ENCODE results near the gene AHDC1.
"Not testable (repeated sequence)": the region's sequence is repeated elsewhere in the genome, so short reads cannot be mapped to it uniquely, and the experiment has no call there.

AHDC1 gene

DNA sequence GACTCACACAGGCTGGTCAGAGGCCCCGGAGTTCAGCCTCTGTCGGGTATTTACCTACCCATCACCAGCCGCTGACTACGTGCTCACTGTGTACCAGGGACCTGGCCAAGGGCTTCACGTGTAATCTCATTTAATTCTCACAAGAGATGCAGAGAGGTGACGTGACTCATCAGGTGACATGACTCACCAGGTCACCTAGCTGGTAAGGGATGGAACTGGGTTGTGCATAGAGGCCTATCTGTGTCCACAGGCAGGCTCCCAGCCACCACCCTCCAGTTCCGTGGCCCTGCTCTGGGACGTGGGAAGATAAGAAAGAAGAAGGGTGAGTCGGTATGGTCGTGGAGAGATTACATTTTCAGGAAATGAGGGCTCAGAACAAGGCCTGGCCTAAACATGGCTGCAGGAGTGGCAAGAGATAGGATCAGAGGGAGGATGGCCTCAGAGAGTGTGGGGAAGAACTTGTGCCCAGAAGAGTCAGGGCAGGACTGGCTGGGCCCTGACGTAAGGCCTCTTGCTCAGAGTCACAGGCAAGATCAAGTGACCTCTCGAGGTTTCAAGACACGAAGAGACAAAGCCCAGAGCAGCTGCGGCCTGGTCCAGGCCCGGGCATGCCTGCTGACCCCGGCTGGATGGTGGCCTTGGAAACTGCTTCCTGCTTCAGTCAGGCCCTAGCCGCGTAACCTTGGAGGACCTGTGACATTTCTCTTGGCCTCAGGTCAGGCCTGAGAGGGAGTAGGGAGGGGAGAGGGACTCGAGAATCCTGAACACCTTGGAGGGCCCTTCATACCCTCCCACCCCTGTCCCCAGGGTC lies 61.3 kb downstream of the AHDC1 start:
- peak; percentile 76 for DNase-seq (ENCODE audit: low read depth)
- H3K4me3 ChIP-seq (ENCODE audit: control insufficient read depth, low read depth, low read length): no peak overlapping the region
- TF ChIP-seq CTCF (conservative IDR thresholded peaks at IDR 0.05; ENCODE audit: control insufficient read depth, insufficient read depth, low read depth, low read length): no peak

DNA sequence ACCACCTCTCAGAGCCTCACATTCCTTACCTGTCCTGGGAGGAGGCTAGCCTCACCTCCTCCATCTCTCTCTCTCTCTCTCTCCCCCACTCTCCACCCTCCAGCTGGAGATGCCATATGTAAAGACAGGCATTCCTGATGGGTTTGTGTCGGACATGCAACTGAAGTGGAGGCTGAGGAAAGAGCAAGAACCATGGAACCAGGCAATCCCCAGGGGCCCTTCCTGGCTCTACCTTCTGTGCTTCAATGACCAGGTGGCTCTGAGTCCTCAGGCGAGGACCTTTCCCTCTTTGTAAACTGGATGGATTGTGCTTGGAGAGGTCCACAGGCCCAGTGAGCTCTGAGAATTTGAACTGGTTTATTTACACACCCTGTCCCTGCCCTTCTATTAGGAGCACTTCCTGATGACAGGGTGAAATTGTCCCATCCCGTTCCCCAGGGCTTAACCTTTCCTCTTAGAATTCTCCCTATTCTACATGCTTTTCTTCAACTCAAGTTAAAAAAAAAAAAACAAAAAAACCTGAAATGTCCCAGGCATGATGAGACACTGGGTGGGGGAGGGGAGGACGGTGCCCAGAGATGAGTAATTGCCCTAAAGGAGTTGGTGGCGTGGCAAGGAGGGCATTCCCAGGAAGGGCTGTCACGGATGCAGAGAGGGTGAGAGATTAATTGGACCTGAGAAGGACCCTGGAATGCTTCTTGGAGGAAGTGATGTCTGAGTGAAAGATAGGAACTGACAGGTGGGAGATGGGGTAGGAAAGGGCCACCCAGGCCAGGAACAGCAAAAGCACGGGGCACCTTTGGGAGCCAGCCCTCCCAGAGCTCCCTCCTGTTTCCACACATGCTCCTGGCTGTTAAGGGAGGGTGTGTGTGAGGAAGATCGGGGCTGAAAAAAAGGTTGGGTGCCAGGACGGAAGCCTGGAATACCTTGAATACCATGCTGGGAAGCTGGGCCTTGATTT lies 63.8 kb downstream of the AHDC1 start:
- no peak overlapping the region for H3K4me3 ChIP-seq (ENCODE audit: control insufficient read depth, low read depth, low read length)
- peak; percentile 78 for DNase-seq (ENCODE audit: low read depth)
- TF ChIP-seq CTCF (conservative IDR thresholded peaks at IDR 0.05; ENCODE audit: control insufficient read depth, insufficient read depth, low read depth, low read length): no peak

DNA sequence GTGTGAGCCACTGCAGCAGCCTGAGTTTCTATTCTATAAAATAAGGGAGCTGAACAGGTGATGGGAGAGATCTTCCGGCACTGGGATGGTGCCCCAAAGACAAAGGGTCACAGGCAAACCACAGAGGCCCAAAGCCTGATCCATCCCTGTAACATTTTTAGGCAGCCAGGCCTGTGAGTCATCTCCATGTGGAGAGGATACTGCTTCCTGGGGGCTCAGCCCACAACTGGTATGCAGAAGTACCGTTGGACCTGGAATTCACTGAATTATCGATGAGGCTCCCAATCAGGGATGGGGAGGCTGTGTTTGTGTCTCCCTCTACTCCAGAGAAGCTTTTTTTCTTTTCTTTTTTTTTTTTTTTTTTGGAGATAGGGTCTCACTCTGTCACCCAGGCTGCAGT lies 65.2 kb downstream of the AHDC1 start:
- H3K4me3 ChIP-seq (ENCODE audit: control insufficient read depth, low read depth, low read length): no peak overlapping the region
- peak; percentile 78 for DNase-seq (ENCODE audit: low read depth)

DNA sequence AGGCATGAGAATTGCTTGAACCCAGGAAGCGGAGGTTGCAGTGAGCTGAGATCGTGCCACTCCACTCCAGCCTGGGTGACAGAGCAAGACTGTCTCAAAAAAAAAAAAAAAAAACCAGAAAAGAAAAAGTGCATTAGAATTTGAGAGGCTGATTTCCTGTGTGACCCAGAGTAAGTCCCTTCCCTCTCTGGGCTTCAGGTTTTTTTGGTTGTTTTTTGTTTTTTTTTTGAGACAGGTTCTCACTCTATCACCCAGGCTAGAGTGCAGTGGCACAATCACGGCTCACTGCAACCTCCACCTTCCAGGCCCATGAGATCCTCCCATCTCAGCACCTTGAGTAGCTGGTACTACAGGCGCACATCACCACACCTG lies 65.7 kb downstream of the AHDC1 start:
- not testable (repeated sequence) for DNase-seq (ENCODE audit: low read depth); H3K4me3 ChIP-seq (ENCODE audit: control insufficient read depth, low read depth, low read length)

More for the DNA sequence above, 65.2 kb downstream of the AHDC1 start:
- no peak for TF ChIP-seq CTCF (conservative IDR thresholded peaks at IDR 0.05; ENCODE audit: control insufficient read depth, insufficient read depth, low read depth, low read length)

DNA sequence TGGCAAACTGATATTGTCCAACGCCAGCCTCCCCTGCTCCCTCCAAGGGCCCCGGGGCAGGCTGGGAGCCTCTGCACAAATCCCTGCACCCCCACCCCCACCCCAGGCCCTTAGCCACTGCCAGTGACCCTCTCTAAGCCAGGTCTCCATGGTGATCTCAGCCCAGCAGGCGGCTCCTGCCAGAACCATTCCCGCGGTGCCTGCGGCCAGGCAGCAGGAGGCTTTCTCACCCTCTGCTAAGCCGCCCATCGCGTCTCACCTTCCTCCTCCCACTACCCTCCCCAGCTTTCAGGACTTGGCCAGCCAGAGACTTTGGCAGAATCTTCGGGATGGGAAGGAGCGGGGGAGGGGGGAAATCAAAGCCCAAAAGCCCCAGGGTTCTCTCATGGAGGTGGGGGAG lies 67.2 kb downstream of the AHDC1 start:
- DNase-seq (ENCODE audit: low read depth): peak; percentile 77
- no peak for TF ChIP-seq CTCF (conservative IDR thresholded peaks at IDR 0.05; ENCODE audit: control insufficient read depth, insufficient read depth, low read depth, low read length)
- no peak overlapping the region for H3K4me3 ChIP-seq (ENCODE audit: control insufficient read depth, low read depth, low read length)

GRCh38 chr1:27536010-27536757 lies 67.8 kb downstream of the AHDC1 start:
- no peak for DNase-seq (ENCODE audit: low read depth)
- H3K4me3 ChIP-seq (ENCODE audit: control insufficient read depth, low read depth, low read length): no peak overlapping the region
- TF ChIP-seq CTCF (conservative IDR thresholded peaks at IDR 0.05; ENCODE audit: control insufficient read depth, insufficient read depth, low read depth, low read length): no peak
